ENCODE results near the gene NR5A1.

The NR5A1 gene

GRCh38 chr9:124454296-124454695, 52.9 kb downstream of the NR5A1 start:
- no peaks in the 10 kb centered on the region for H3K79me2 ChIP-seq (ENCODE audit: insufficient read depth, low read length)
- no peak overlapping the region for H3K4me3 ChIP-seq (ENCODE audit: low read length, poor library complexity, severe bottlenecking)

GRCh38 chr9:124453586-124454191, 53.5 kb downstream of the NR5A1 start:
- Histone ChIP-seq H3K4me1 (ENCODE audit: insufficient read depth, low read length, poor library complexity, severe bottlenecking) (no peaks in the 10 kb centered on the region), H3K9ac (ENCODE audit: low read depth, low read length, poor library complexity, severe bottlenecking) (no peak overlapping the region), H2AFZ (ENCODE audit: low read length) (no peak overlapping the region), H3F3A (ENCODE audit: low read depth) (no peaks in the 10 kb centered on the region), H3K27me3 (ENCODE audit: insufficient read depth, low read length, poor library complexity, severe bottlenecking) (no peaks in the 10 kb centered on the region), H3K79me2 (ENCODE audit: insufficient read depth, low read length) (no peaks in the 10 kb centered on the region), H3K36me3 (ENCODE audit: insufficient read depth, low read length) (no peaks in the 10 kb centered on the region), H3K4me2 (ENCODE audit: low read depth, low read length, poor library complexity, severe bottlenecking) (no peak overlapping the region), H3K4me3 (ENCODE audit: low read length, poor library complexity, severe bottlenecking) (no peak overlapping the region), H4K20me1 (ENCODE audit: insufficient read depth, low read length, poor library complexity, severe bottlenecking) (no peaks in the 10 kb centered on the region), H3K9me3 (ENCODE audit: insufficient read depth, low read depth, low read length) (no peaks in the 10 kb centered on the region), H3K9me2 (replicated peaks; ENCODE audit: low read depth, low read length) (no peaks in the 10 kb centered on the region)
- TF ChIP-seq EZH2phosphoT487 (IDR thresholded peaks at IDR 0.05; ENCODE audit: borderline replicate concordance) = no peak
- TF ChIP-seq CTCF (conservative IDR thresholded peaks at IDR 0.05; ENCODE audit: low read length) = no peak

More at GRCh38 chr9:124454296-124454695, 52.9 kb downstream of the NR5A1 start:
- Histone ChIP-seq H3K9ac (ENCODE audit: low read depth, low read length, poor library complexity, severe bottlenecking) (no peak overlapping the region), H4K20me1 (ENCODE audit: insufficient read depth, low read length, poor library complexity, severe bottlenecking) (no peaks in the 10 kb centered on the region), H3K4me2 (ENCODE audit: low read depth, low read length, poor library complexity, severe bottlenecking) (no peak overlapping the region), H3F3A (ENCODE audit: low read depth) (no peaks in the 10 kb centered on the region), H2AFZ (ENCODE audit: low read length) (no peak overlapping the region), H3K27me3 (ENCODE audit: insufficient read depth, low read length, poor library complexity, severe bottlenecking) (no peaks in the 10 kb centered on the region), H3K9me3 (ENCODE audit: insufficient read depth, low read depth, low read length) (no peaks in the 10 kb centered on the region), H3K9me2 (replicated peaks; ENCODE audit: low read depth, low read length) (no peaks in the 10 kb centered on the region), H3K36me3 (ENCODE audit: insufficient read depth, low read length) (no peaks in the 10 kb centered on the region), H3K4me1 (ENCODE audit: insufficient read depth, low read length, poor library complexity, severe bottlenecking) (no peaks in the 10 kb centered on the region)
- no peak for TF ChIP-seq CTCF (conservative IDR thresholded peaks at IDR 0.05; ENCODE audit: low read length)
- TF ChIP-seq EZH2phosphoT487 (IDR thresholded peaks at IDR 0.05; ENCODE audit: borderline replicate concordance) = no peak

- Histone ChIP-seq H3K27me3 (ENCODE audit: insufficient read depth, low read length, poor library complexity, severe bottlenecking) (no peaks in the 10 kb centered on the region), H3K79me2 (ENCODE audit: insufficient read depth, low read length) (no peaks in the 10 kb centered on the region), H3K4me2 (ENCODE audit: low read depth, low read length, poor library complexity, severe bottlenecking) (no peak overlapping the region), H3K4me3 (ENCODE audit: low read length, poor library complexity, severe bottlenecking) (no peak overlapping the region), H3K36me3 (ENCODE audit: insufficient read depth, low read length) (no peaks in the 10 kb centered on the region), H3F3A (ENCODE audit: low read depth) (no peaks in the 10 kb centered on the region), H3K9me2 (replicated peaks; ENCODE audit: low read depth, low read length) (no peaks in the 10 kb centered on the region), H2AFZ (ENCODE audit: low read length) (no peak overlapping the region), H3K9ac (ENCODE audit: low read depth, low read length, poor library complexity, severe bottlenecking) (no peak overlapping the region), H4K20me1 (ENCODE audit: insufficient read depth, low read length, poor library complexity, severe bottlenecking) (no peaks in the 10 kb centered on the region), H3K4me1 (ENCODE audit: insufficient read depth, low read length, poor library complexity, severe bottlenecking) (no peaks in the 10 kb centered on the region), H3K9me3 (ENCODE audit: insufficient read depth, low read depth, low read length) (no peaks in the 10 kb centered on the region)
- TF ChIP-seq CTCF (conservative IDR thresholded peaks at IDR 0.05; ENCODE audit: low read length) (no peak), EZH2phosphoT487 (IDR thresholded peaks at IDR 0.05; ENCODE audit: borderline replicate concordance) (no peak)
Measured at GRCh38 chr9:124452841-124453585, 54.2 kb downstream of the NR5A1 start.
